Measurements from ENCODE around the gene EPB41L1. TPM values are rescaled to one million over a fixed set of nuclear protein-coding genes. Genes with fewer than 3 reads are reported as not detected.

The EPB41L1 gene
- polyA plus RNA-seq, 1 donor (not counting 4 experiments of a cell fraction or from before 2014, with no cell fraction given), result 1.2 TPM

DNA sequence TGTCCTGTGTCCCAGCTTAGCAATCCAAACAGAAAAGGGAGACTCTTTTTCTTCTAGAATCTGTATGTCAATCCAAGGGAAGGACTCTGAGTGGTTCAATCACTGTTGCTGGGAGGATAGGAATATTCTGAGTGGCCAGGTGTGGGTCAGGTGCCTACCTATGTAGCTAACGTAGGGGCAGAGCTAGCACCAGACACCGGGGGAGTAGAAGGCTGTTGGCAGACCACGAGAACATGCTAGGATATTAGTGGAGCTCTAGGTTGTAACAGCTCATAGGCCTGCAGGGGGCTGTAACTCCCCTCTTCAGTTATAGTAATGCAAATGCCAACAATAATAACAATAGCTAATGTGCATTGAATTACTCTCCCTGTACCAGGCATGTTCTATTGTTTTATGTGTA lies 39.8 kb upstream of the EPB41L1 start:
- Histone ChIP-seq H3K27me3 (ENCODE audit: control insufficient read depth, extremely low read depth, insufficient read depth, low read length) (peaks cover 6% of the 10 kb centered on the region), H3K9ac (ENCODE audit: control insufficient read depth, extremely low read depth, insufficient read depth, low read length) (no peak overlapping the region), H3K4me1 (ENCODE audit: control insufficient read depth, extremely low read depth, insufficient read depth, low read length) (peaks cover 4% of the 10 kb centered on the region), H3K9me3 (ENCODE audit: control insufficient read depth, low read depth, low read length) (no peaks in the 10 kb centered on the region), H3K4me2 (ENCODE audit: control insufficient read depth, extremely low read depth, insufficient read depth, low read depth, low read length) (no peak overlapping the region), H3K4me3 (ENCODE audit: control insufficient read depth in 2 of 3, extremely low read depth in 1 of 3, insufficient read depth in 2 of 3, low read depth in 1 of 3, low read length in 3 of 3) (no peak overlapping the region), H3K79me2 (ENCODE audit: control insufficient read depth, insufficient read depth, low read length) (no peaks in the 10 kb centered on the region), H3K27ac (ENCODE audit: control insufficient read depth, insufficient read depth, low read length) (no peak overlapping the region), H3K9me1 (ENCODE audit: control insufficient read depth, extremely low read depth, insufficient read depth, low read length) (no peaks in the 10 kb centered on the region), H3K36me3 (ENCODE audit: control insufficient read depth in 2 of 2, extremely low read depth in 1 of 2, insufficient read depth in 2 of 2, low read length in 2 of 2) (no peaks in the 10 kb centered on the region), H2AFZ (ENCODE audit: control insufficient read depth, low read length) (no peak overlapping the region), H4K20me1 (ENCODE audit: control insufficient read depth, extremely low read depth, insufficient read depth, low read length) (no peaks in the 10 kb centered on the region)
- DNase-seq (ENCODE audit: low read depth, low spot score) (no peak), FAIRE-seq (no peak)
- TF ChIP-seq, protein P1, sequence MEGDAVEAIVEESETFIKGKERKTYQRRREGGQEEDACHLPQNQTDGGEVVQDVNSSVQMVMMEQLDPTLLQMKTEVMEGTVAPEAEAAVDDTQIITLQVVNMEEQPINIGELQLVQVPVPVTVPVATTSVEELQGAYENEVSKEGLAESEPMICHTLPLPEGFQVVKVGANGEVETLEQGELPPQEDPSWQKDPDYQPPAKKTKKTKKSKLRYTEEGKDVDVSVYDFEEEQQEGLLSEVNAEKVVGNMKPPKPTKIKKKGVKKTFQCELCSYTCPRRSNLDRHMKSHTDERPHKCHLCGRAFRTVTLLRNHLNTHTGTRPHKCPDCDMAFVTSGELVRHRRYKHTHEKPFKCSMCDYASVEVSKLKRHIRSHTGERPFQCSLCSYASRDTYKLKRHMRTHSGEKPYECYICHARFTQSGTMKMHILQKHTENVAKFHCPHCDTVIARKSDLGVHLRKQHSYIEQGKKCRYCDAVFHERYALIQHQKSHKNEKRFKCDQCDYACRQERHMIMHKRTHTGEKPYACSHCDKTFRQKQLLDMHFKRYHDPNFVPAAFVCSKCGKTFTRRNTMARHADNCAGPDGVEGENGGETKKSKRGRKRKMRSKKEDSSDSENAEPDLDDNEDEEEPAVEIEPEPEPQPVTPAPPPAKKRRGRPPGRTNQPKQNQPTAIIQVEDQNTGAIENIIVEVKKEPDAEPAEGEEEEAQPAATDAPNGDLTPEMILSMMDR (optimal IDR thresholded peaks at IDR 0.05 in 1 of 3, IDR thresholded peaks at IDR 0.05 in 1 of 3, conservative IDR thresholded peaks at IDR 0.05 in 1 of 3; ENCODE audit: extremely low read depth in 1 of 3, insufficient read depth in 2 of 3, low read length in 3 of 3), result no peak
- dilution Hi-C loops (cut with MboI; ENCODE audit: extremely low pct_ligation_motif_present, low sequenced_read_pairs), result no loop called here

DNA sequence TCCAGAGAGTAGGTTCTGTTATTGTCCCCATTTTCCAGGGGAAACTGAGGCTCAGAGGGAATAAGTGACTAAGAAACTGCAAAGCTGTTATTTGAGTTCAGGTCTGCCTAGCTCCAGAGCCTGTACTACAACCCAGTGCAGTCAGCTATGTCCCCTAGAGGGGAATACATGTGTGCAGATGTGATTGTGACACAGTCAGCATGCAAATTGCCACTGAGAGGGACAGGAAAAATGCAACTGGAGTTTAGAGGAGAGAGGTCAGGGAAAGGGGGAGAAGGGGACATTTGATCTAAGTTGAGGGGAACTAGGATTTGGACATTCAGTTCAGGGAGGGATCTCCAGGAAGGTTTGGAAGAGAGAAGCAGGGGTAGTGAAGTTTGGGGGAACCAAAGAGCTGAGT lies 38.6 kb upstream of the EPB41L1 start:
- H4K20me1 ChIP-seq (ENCODE audit: control insufficient read depth, extremely low read depth, insufficient read depth, low read length), result no peaks in the 10 kb centered on the region
- H3K9me1 ChIP-seq (ENCODE audit: control insufficient read depth, extremely low read depth, insufficient read depth, low read length), result no peaks in the 10 kb centered on the region
- no peak overlapping the region for H3K9ac ChIP-seq (ENCODE audit: control insufficient read depth, extremely low read depth, insufficient read depth, low read length)
- no peaks in the 10 kb centered on the region for H3K36me3 ChIP-seq (ENCODE audit: control insufficient read depth in 2 of 2, extremely low read depth in 1 of 2, insufficient read depth in 2 of 2, low read length in 2 of 2)
- H3K79me2 ChIP-seq (ENCODE audit: control insufficient read depth, insufficient read depth, low read length), result no peaks in the 10 kb centered on the region
- peaks cover 4% of the 10 kb centered on the region for H3K4me1 ChIP-seq (ENCODE audit: control insufficient read depth, extremely low read depth, insufficient read depth, low read length)
- H3K4me3 ChIP-seq (ENCODE audit: control insufficient read depth in 2 of 3, extremely low read depth in 1 of 3, insufficient read depth in 2 of 3, low read depth in 1 of 3, low read length in 3 of 3), result no peak overlapping the region
- H3K4me2 ChIP-seq (ENCODE audit: control insufficient read depth, extremely low read depth, insufficient read depth, low read depth, low read length), result no peak overlapping the region
- no peak for DNase-seq (ENCODE audit: low read depth, low spot score)
- no peak for TF ChIP-seq EZH2 (IDR thresholded peaks at IDR 0.05; ENCODE audit: low read length)
- TF ChIP-seq, protein P1 (optimal IDR thresholded peaks at IDR 0.05 in 1 of 3, IDR thresholded peaks at IDR 0.05 in 1 of 3, conservative IDR thresholded peaks at IDR 0.05 in 1 of 3; ENCODE audit: extremely low read depth in 1 of 3, insufficient read depth in 2 of 3, low read length in 3 of 3), result no peak
- FAIRE-seq, result no peak
- H3K27ac ChIP-seq (ENCODE audit: control insufficient read depth, insufficient read depth, low read length), result no peak overlapping the region
- peaks cover 6% of the 10 kb centered on the region for H3K27me3 ChIP-seq (ENCODE audit: control insufficient read depth, extremely low read depth, insufficient read depth, low read length)
- dilution Hi-C loops (cut with MboI; ENCODE audit: extremely low pct_ligation_motif_present, low sequenced_read_pairs), result no loop called here
- no peaks in the 10 kb centered on the region for H3K9me3 ChIP-seq (ENCODE audit: control insufficient read depth, low read depth, low read length)
- H2AFZ ChIP-seq (ENCODE audit: control insufficient read depth, low read length), result no peak overlapping the region
